Activated T-helper 17 cell treated with anti-CD3 and anti-CD28 coated beads, Interleukin-2, amount 50 U/mL, for 72 hours (primary cell): ENCODE data around the gene SPATA6L. TPM values are rescaled to one million over a fixed set of nuclear protein-coding genes. Genes with fewer than 3 reads are reported as not detected.

Experiments
- ATAC-seq: fragments of 150-1000 bp; cut with Tn5 transposase; replicated peaks from 2 replicates; pipeline ENCODE4 v1.10.0; 2021; ENCODE audit warnings: mild to moderate bottlenecking, moderate library complexity
- H3K27ac Mint-ChIP-seq: one replicate; pipeline ENCODE4 v1.8.0; 2022; ENCODE audit warnings: mixed read lengths
- H3K27me3 Mint-ChIP-seq: one replicate; pipeline ENCODE4 v1.8.0; 2022; ENCODE audit warnings: mixed read lengths
- H3K36me3 Mint-ChIP-seq: one replicate; pipeline ENCODE4 v1.8.0; 2022; ENCODE audit warnings: low read depth, mild to moderate bottlenecking, mixed read lengths
- H3K4me1 Mint-ChIP-seq: one replicate; pipeline ENCODE4 v1.8.0; 2022; ENCODE audit warnings: mixed read lengths
- H3K4me3 Mint-ChIP-seq: one replicate; pipeline ENCODE4 v1.8.0; 2022; ENCODE audit warnings: mild to moderate bottlenecking, mixed read lengths
- H3K9me3 Mint-ChIP-seq: one replicate; pipeline ENCODE4 v1.8.0; 2022; ENCODE audit warnings: mixed read lengths
- total RNA-seq, 2 donors: library from RNA; stranded (reverse); gene quantifications; one replicate each; pipeline ENCODE4 v1.2.3, GENCODE V29; 2022

SPATA6L gene, protein sequence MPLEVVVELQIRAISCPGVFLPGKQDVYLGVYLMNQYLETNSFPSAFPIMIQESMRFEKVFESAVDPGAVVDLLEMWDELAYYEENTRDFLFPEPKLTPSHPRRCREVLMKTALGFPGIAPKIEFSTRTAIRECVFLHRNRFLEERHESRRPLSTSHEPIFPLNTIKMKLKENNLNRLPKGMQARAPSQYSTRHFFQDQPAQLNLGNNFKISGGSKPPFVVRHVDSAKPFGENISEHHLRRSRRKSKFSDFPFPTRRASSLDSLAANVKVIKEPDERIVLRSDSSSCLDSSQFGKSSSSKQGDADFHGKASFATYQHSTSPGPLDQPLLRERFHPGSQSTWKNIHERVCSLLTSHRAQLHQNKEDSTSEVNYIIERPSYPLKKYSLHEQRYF
- total RNA-seq: 1 to 10 TPM in 1 of 2 donors, under 1 TPM in 1; 0.84 to 1.6 TPM

GRCh38 chr9:4666042-4666699, at the start of gene SPATA6L:
TSS of gene SPATA6L (minus strand) at chr9:4666480. CDS start at chr9:4666250, 230 bp downstream.
- Mint-ChIP-seq H3K4me3 (peak within 1 kb of the TSS; percentile 86), H3K27ac (peak within 1 kb of the TSS; percentile 79), H3K4me1 (peaks cover 42% of the 10 kb centered on the region)

DNA sequence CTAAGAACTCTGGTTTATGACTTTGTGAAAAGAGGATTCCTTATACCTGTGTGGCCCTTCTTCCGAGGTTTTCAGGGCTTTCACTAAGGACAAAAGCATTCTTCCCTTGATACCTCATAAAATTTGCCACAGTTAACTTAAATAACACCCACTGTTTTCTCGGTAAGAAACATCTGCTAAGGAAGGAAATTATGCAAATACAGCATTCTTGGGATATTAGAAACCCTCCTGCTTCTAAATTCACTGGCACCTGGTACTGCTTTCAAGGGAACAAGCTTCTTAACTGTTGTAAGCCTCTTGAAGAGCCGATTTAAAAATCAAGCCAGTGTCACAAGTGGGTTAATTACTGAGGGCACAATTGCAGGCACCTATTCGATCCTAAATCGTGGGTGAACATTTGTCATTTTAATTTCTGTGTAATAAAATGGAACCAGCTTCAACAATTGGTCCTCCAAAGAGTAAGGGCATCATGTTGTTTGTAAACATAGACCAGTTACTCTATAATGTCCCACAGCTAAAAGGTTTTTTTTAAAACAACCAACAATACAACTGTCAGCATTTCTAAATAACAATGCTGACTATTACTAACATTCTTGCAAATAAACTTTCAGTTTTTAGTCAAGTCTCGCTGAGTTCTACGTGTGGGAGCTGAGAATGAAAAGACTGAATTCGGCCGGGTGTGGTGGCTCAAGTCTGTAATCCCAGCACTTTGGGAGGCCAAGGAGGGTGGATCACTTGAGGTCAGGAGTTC, 48.2 kb upstream of the SPATA6L start:
- Mint-ChIP-seq H3K4me1 (peaks cover 7% of the 10 kb centered on the region), H3K4me3 (peak overlapping the region; percentile 2), H3K36me3 (peaks cover 87% of the 10 kb centered on the region), H3K27ac (peak overlapping the region; percentile 85), H3K9me3 (no peaks in the 10 kb centered on the region), H3K27me3 (no peaks in the 10 kb centered on the region)
- peak; percentile 50 for ATAC-seq

More at GRCh38 chr9:4666042-4666699, at the start of gene SPATA6L:
- no peaks in the 10 kb centered on the region for H3K9me3 Mint-ChIP-seq
- H3K36me3 Mint-ChIP-seq: no peaks in the 10 kb centered on the region
- peak; percentile 38 for ATAC-seq
- no peaks in the 10 kb centered on the region for H3K27me3 Mint-ChIP-seq

GRCh38 chr9:4713849-4714248, 47.6 kb upstream of the SPATA6L start:
- no peaks in the 10 kb centered on the region for H3K27me3 Mint-ChIP-seq
- peaks cover 87% of the 10 kb centered on the region for H3K36me3 Mint-ChIP-seq
- ATAC-seq: peak; percentile 62
- peaks cover 7% of the 10 kb centered on the region for H3K4me1 Mint-ChIP-seq
- no peaks in the 10 kb centered on the region for H3K9me3 Mint-ChIP-seq
- peak overlapping the region; percentile 2 for H3K4me3 Mint-ChIP-seq
- peak overlapping the region; percentile 85 for H3K27ac Mint-ChIP-seq

DNA sequence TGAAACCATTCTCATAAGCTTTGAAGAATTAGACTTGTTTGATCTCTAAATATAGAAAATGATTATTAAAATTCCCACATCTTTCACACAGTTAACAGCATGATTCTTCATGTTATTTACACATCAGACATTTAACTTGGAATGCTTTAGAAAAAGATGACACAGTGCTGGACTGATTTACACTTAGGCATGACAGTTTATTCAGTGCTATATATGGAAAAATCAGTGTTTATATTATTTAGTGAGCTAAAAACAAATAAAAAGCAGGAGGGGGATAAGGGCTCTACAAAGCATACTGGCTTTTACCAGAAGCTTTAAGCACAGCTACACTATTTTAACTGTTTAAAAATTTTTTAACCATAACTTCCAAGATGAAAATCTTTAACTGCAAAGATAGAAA, 43.1 kb upstream of the SPATA6L start:
- H3K9me3 Mint-ChIP-seq: no peaks in the 10 kb centered on the region

GRCh38 chr9:4706971-4707622, 40.8 kb upstream of the SPATA6L start:
- H3K27me3 Mint-ChIP-seq: no peaks in the 10 kb centered on the region
- peak overlapping the region; percentile 38 for H3K27ac Mint-ChIP-seq
- H3K4me3 Mint-ChIP-seq: no peak overlapping the region
- no peaks in the 10 kb centered on the region for H3K4me1 Mint-ChIP-seq
- H3K36me3 Mint-ChIP-seq: peaks cover 83% of the 10 kb centered on the region
- H3K9me3 Mint-ChIP-seq: no peaks in the 10 kb centered on the region
- no peak for ATAC-seq

More for the DNA sequence above, 43.1 kb upstream of the SPATA6L start:
- no peak overlapping the region for H3K27ac Mint-ChIP-seq
- H3K4me3 Mint-ChIP-seq: no peak overlapping the region
- peaks cover 84% of the 10 kb centered on the region for H3K36me3 Mint-ChIP-seq
- H3K4me1 Mint-ChIP-seq: peaks cover 7% of the 10 kb centered on the region
- H3K27me3 Mint-ChIP-seq: no peaks in the 10 kb centered on the region
- ATAC-seq: no peak

- Mint-ChIP-seq H3K36me3 (peaks cover 83% of the 10 kb centered on the region), H3K4me3 (no peak overlapping the region), H3K27me3 (no peaks in the 10 kb centered on the region), H3K9me3 (no peaks in the 10 kb centered on the region), H3K27ac (peak overlapping the region; percentile 8), H3K4me1 (no peaks in the 10 kb centered on the region)
- ATAC-seq: no peak
Measured at GRCh38 chr9:4706021-4706420, 39.7 kb upstream of the SPATA6L start.

- H3K4me3 Mint-ChIP-seq: no peak overlapping the region
- H3K4me1 Mint-ChIP-seq: no peaks in the 10 kb centered on the region
- no peaks in the 10 kb centered on the region for H3K27me3 Mint-ChIP-seq
- peak; percentile 95 for ATAC-seq
- H3K36me3 Mint-ChIP-seq: peaks cover 88% of the 10 kb centered on the region
- no peaks in the 10 kb centered on the region for H3K9me3 Mint-ChIP-seq
- peak overlapping the region; percentile 15 for H3K27ac Mint-ChIP-seq
Measured at GRCh38 chr9:4704129-4704528, 37.8 kb upstream of the SPATA6L start.

DNA sequence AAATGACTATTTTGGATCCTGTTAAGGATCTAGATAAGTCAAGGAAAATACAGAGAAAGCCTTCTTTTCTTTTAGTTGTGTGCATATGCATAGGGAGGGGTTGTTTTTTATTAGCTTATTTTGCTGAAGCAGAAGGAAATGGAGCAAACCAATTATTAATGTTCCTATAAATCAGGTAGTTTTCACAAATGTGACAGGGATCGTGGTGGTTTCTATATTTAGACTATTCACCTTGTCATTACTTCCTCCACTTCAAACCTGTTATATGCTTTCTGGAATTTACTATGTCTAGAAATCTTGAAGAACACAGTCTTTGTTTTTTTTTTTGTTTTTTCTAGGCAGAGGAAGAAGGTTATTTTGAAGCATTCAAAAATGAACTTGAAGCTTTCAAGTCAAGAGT, 35.2 kb upstream of the SPATA6L start:
- peak overlapping the region; percentile 9 for H3K27ac Mint-ChIP-seq
- H3K27me3 Mint-ChIP-seq: no peaks in the 10 kb centered on the region
- no peak overlapping the region for H3K4me3 Mint-ChIP-seq
- ATAC-seq: no peak
- H3K36me3 Mint-ChIP-seq: peaks cover 90% of the 10 kb centered on the region
- H3K4me1 Mint-ChIP-seq: no peaks in the 10 kb centered on the region
- no peaks in the 10 kb centered on the region for H3K9me3 Mint-ChIP-seq

DNA sequence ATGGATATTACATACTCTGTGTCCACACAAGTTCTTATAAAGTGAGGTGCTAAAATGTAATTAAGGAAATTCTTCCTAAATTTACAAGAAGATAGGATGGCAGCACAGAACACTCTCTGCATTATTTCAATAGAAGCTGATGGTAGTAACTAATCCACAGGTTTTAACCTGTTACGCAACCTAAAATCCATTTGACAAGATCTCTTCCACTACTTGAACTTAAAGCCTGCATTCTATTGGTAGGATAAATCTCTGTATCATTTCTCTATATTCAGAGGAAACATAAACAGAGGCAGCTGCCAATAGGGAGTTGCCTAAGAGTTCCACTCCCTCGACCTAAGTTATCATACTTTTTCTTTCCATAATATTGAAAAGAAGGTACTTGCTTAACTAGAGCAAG, 34.7 kb upstream of the SPATA6L start:
- Mint-ChIP-seq H3K9me3 (no peaks in the 10 kb centered on the region), H3K27ac (peak overlapping the region; percentile 9)

DNA sequence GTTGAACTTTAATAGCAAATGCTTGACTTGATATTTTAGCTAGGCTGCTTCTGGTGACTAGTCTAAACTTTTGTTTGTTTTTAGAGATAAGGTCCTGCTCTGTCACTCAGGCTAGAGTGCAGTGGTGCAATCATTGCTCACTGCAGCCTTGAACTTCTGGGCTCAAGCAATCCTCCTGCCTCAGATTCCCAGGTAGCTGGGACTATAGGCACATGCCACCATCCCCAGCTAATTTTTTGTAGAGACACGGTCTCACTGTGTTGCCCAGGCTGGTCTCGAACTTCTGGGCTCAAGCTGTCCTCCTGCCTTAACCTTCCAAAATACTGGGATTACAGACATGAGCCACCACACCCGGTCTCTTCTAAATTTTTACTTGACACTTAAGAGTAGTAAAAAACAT, 33.8 kb upstream of the SPATA6L start:
- Mint-ChIP-seq H3K4me1 (no peaks in the 10 kb centered on the region), H3K36me3 (peaks cover 87% of the 10 kb centered on the region), H3K4me3 (no peak overlapping the region), H3K27ac (no peak overlapping the region), H3K9me3 (no peaks in the 10 kb centered on the region), H3K27me3 (no peaks in the 10 kb centered on the region)
- no peak for ATAC-seq

More for the DNA sequence above, 34.7 kb upstream of the SPATA6L start:
- Mint-ChIP-seq H3K27me3 (no peaks in the 10 kb centered on the region), H3K36me3 (peaks cover 90% of the 10 kb centered on the region), H3K4me1 (no peaks in the 10 kb centered on the region), H3K4me3 (no peak overlapping the region)
- ATAC-seq: no peak

- Mint-ChIP-seq H3K4me1 (peaks cover 18% of the 10 kb centered on the region), H3K27ac (no peak overlapping the region), H3K27me3 (no peaks in the 10 kb centered on the region), H3K9me3 (no peaks in the 10 kb centered on the region), H3K36me3 (peaks cover 52% of the 10 kb centered on the region), H3K4me3 (no peak overlapping the region)
- peak; percentile 63 for ATAC-seq
Measured at GRCh38 chr9:4691795-4692194, 25.5 kb upstream of the SPATA6L start.

- no peaks in the 10 kb centered on the region for H3K27me3 Mint-ChIP-seq
- peak; percentile 13 for ATAC-seq
- peaks cover 59% of the 10 kb centered on the region for H3K36me3 Mint-ChIP-seq
- H3K27ac Mint-ChIP-seq: peak overlapping the region; percentile 61
- H3K9me3 Mint-ChIP-seq: no peaks in the 10 kb centered on the region
- peaks cover 24% of the 10 kb centered on the region for H3K4me1 Mint-ChIP-seq
- peak overlapping the region; percentile 50 for H3K4me3 Mint-ChIP-seq
Measured at GRCh38 chr9:4690144-4690543, 23.9 kb upstream of the SPATA6L start.

GRCh38 chr9:4689687-4690104, 23.4 kb upstream of the SPATA6L start:
- Mint-ChIP-seq H3K4me3 (peak overlapping the region; percentile 50), H3K4me1 (peaks cover 28% of the 10 kb centered on the region), H3K27ac (peak overlapping the region; percentile 61), H3K9me3 (no peaks in the 10 kb centered on the region), H3K36me3 (peaks cover 64% of the 10 kb centered on the region), H3K27me3 (no peaks in the 10 kb centered on the region)
- ATAC-seq: peak; percentile 90

DNA sequence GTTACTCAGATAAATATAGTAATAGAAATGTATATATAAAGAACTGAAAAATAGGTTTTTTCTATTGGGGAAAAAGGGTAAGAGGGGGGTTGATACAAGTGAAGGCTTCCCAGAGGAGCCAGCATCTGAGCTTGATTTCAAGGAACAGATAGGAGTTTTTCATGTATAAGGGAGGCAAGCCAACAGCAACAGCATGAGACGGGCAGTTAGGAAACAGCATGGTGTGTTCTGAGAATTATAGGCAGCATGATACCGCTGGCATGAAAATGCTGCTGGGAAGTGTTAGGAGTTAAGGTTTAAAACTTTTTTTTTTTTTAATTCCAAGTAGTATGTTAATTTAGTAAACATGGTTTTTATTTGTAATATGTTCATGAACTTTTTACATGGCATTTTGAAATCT, 22.7 kb upstream of the SPATA6L start:
- Mint-ChIP-seq H3K4me3 (no peak overlapping the region), H3K36me3 (peaks cover 69% of the 10 kb centered on the region)

More for the DNA sequence above, 22.7 kb upstream of the SPATA6L start:
- Mint-ChIP-seq H3K4me1 (peaks cover 29% of the 10 kb centered on the region), H3K27ac (peak overlapping the region; percentile 67), H3K9me3 (no peaks in the 10 kb centered on the region), H3K27me3 (no peaks in the 10 kb centered on the region)
- ATAC-seq: no peak
